K562 (cell line): ENCODE measurements around the gene OMG. TPM values are rescaled to one million over a fixed set of nuclear protein-coding genes. Genes with fewer than 3 reads are reported as not detected.

Experiments
- ATAC-seq: fragments of 200-7000 bp; cut with Tn5 transposase; 3 replicates; pipeline ENCODE4 v1.9.1; 2020; ENCODE audit warnings: moderate library complexity
- BruUV-seq: library from RNA; stranded (reverse); fragments of 400-500 nt; replicated peaks from 2 replicates; lab custom pipeline; 2021; lab: Mats Ljungman, UMichigan
- CTCF ChIA-PET: fragments of 300-600 bp; formaldehyde crosslinking; extraction: SDS; loops from one replicate; lab custom pipeline; 2021; ENCODE audit warnings: low intra/inter-chr PET ratio; lab: Yijun Ruan, JAX
- POLR2A ChIA-PET: fragments of 300-600, 350-650 bp; sonication (Branson Sonifier 250); formaldehyde crosslinking; extraction: SDS; loops from one replicate; lab custom pipeline; 2021; ENCODE audit warnings: antibody characterized with exemption, inconsistent platforms; lab: Yijun Ruan, JAX
- DNase-seq, 4 experiments: peaks; one replicate each; pipeline versions ENCODE4 v3.0.0 to v3.0.0-alpha.2; 2011 to 2018; ENCODE audit warnings: low spot score in 3 of 4, mixed read lengths in 3 of 4; ENCODE audit errors: extremely low read depth in 1 of 4
- FAIRE-seq: peaks from 2 replicates; lab custom pipeline; 2011; peaks lifted over from hg19 to GRCh38; lab: Jason Lieb, UNC
- H2AFZ ChIP-seq: 2 replicates; pipeline ENCODE4 v1.6.0; 2011; ENCODE audit warnings: low read depth, low read length, control low read depth, inconsistent platforms
- H3K27ac ChIP-seq: fragments of 200-600 bp; 3 replicates; pipeline ENCODE4 v1.8.0; 2011; ENCODE audit warnings: low read depth, mild to moderate bottlenecking, control low read depth, inconsistent platforms, low read length, moderate library complexity, mixed read lengths; ENCODE audit errors: extremely low read depth
- H3K27me3 ChIP-seq, 2 experiments: fragments of 300-600 bp in 1 of 2; 2 replicates in 1 of 2; 3 replicates in 1 of 2; pipeline versions ENCODE4 v1.6.0 to v1.8.0; 2011; ENCODE audit warnings: inconsistent platforms in 2 of 2, low read length in 2 of 2, mild to moderate bottlenecking in 1 of 2, mixed read lengths in 1 of 2, moderate library complexity in 1 of 2; ENCODE audit not compliant: control insufficient read depth in 2 of 2, insufficient read depth in 2 of 2
- H3K36me3 ChIP-seq: fragments of 300-600 bp; 3 replicates; pipeline ENCODE4 v1.8.0; 2011; ENCODE audit warnings: mild to moderate bottlenecking, low read length, inconsistent platforms; ENCODE audit not compliant: control insufficient read depth, insufficient read depth
- H3K4me1 ChIP-seq, 2 experiments: fragments of 200-600 bp in 1 of 2; replicated peaks in 1 of 2; 2 replicates in 1 of 2; 3 replicates in 1 of 2; pipeline versions ENCODE4 v1.5.1 to v1.8.0; 2011; ENCODE audit warnings: inconsistent platforms in 2 of 2, low read length in 2 of 2, mild to moderate bottlenecking in 1 of 2, mixed read lengths in 1 of 2, moderate library complexity in 1 of 2; ENCODE audit not compliant: control insufficient read depth in 2 of 2, insufficient read depth in 2 of 2
- H3K4me2 ChIP-seq: 2 replicates; pipeline ENCODE4 v1.6.1; 2011; ENCODE audit warnings: low read length, control low read depth, inconsistent platforms, mixed read lengths; ENCODE audit not compliant: insufficient read depth
- H3K4me3 ChIP-seq: fragments of 200-600 bp; sonication (generic), shearing (Covaris generic); 2 replicates; pipeline ENCODE4 v1.5.1; 2016; ENCODE audit warnings: control low read depth, inconsistent platforms
- H3K79me2 ChIP-seq: fragments of 200-600 bp; 3 replicates; pipeline ENCODE4 v1.8.0; 2011; ENCODE audit warnings: low read length, inconsistent platforms; ENCODE audit not compliant: control insufficient read depth, insufficient read depth
- H3K9ac ChIP-seq, 2 experiments: 2 replicates each; pipeline versions ENCODE4 v1.6.0 to v1.6.1; 2011; ENCODE audit warnings: low read depth in 2 of 2, low read length in 2 of 2, control low read depth in 1 of 2, inconsistent platforms in 1 of 2, mild to moderate bottlenecking in 1 of 2, mixed read lengths in 1 of 2; ENCODE audit not compliant: insufficient read depth in 1 of 2
- H3K9me1 ChIP-seq: one replicate; pipeline ENCODE4 v1.6.0; 2011; ENCODE audit warnings: inconsistent platforms, mild to moderate bottlenecking, low read length, moderate library complexity; ENCODE audit not compliant: control insufficient read depth, insufficient read depth
- H3K9me3 ChIP-seq: replicated peaks from 2 replicates; pipeline ENCODE4 v1.5.1; 2011; ENCODE audit warnings: low read depth, low read length, inconsistent platforms; ENCODE audit not compliant: control insufficient read depth, insufficient read depth
- H4K20me1 ChIP-seq: replicated peaks from 2 replicates; pipeline ENCODE4 v1.6.1; 2011; ENCODE audit warnings: low read length, inconsistent platforms, mixed read lengths; ENCODE audit not compliant: control insufficient read depth, insufficient read depth
- C11orf30 ChIP-seq: fragments of 450-650 bp; IDR thresholded peaks from 2 replicates; pipeline ENCODE4 v1.6.1; 2016; ENCODE audit warnings: low read depth, mild to moderate bottlenecking
- CBFB ChIP-seq: sonication (generic); formaldehyde crosslinking; IDR thresholded peaks from 2 replicates; pipeline ENCODE4 v1.4.0; 2020; ENCODE audit warnings: mild to moderate bottlenecking, missing genetic modification reagents
- SLC30A9 ChIP-seq: fragments of 250-450 bp; sonication (Bioruptor Pico); IDR thresholded peaks from 2 replicates; pipeline ENCODE4 v1.8.0; 2022; ENCODE audit warnings: mild to moderate bottlenecking, moderate library complexity
- WGBS: fragments of 100-300 bp; shearing (Covaris generic); methylation state at CpG from one replicate; pipeline ENCODE4 v1.1.6; 2016; ENCODE audit warnings: low coverage, mixed read lengths; ENCODE audit not compliant: insufficient coverage; ENCODE audit errors: missing lambda C conversion rate; 5-methylcytosine and 5-hydroxymethylcytosine counted together
- in situ Hi-C: fragments of 300-500 bp; cut with MboI; formaldehyde crosslinking; loops from 4 replicates; pipeline ENCODE4 v1.15.0; 2018; ENCODE audit warnings: inconsistent platforms, mixed read lengths
- intact Hi-C: fragments of 100-400 bp; cut with micrococcal nuclease; formaldehyde crosslinking; loops from 2 replicates; pipeline ENCODE4 v1.14.2; 2022
- polyA plus RNA-seq, 8 experiments: library from polyadenylated mRNA; depleted of rRNA in 4 of 8; stranded (reverse) in 5 of 8; unstranded in 3 of 8; fragments of >200 nt; fragmentation: Nextera tagmentation in 2 of 8; fragmentation: Illumina TruSeq in 1 of 8; extraction: Ambion mirVana in 2 of 8; extraction: Trizol in 1 of 8; gene quantifications; 2 replicates each; pipeline versions ENCODE4 v1.2.1 to v1.2.3, GENCODE V29; 2011 to 2014; ENCODE audit warnings: inconsistent platforms in 1 of 8, missing spikeins in 1 of 8
- total RNA-seq, 7 experiments: library from RNA; depleted of rRNA in 6 of 7; stranded (reverse); fragments of >200 nt in 6 of 7; fragmentation: Illumina TruSeq in 2 of 7; extraction: Trizol in 2 of 7; gene quantifications; 2 replicates each; pipeline versions ENCODE4 v1.2.1 to v1.2.3, GENCODE V29; 2011 to 2021; ENCODE audit warnings: low replicate concordance in 1 of 7
- TF ChIP-seq, protein P1 (sequence below): sonication (generic); formaldehyde crosslinking; IDR thresholded peaks from 2 replicates; pipeline ENCODE4 v1.9.0; 2022; ENCODE audit warnings: mild to moderate bottlenecking, missing genetic modification reagents

Gene OMG
- total and polyA plus RNA-seq, 9 of the 15 experiments (the other 6 are each of a cell fraction or from before 2014, with no cell fraction given) = 0.41 TPM; not detected in 8

DNA sequence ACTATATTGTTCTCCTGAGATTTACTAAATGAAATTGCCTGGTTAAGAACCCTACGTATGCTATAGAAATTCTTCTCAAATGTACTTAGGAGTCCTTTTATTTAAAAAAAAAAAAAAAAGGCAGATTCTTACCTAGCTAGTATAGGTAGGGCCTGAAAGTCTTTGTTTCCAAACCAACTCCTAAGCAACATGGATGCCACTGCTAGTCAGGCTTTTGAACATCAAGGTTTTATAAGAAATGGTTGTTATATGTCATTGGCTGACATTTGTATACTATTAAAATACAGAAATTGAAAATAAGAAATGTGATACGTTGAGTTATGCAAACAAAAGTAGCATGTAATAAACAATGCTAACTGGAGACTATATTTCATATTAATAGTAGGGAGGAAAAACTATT lies 23.2 kb upstream of the OMG start:
- H3K36me3 ChIP-seq = peaks cover 1% of the 10 kb centered on the region; the same call in 1 of the 3 replicates
- H3K27me3 ChIP-seq = no peaks in the 10 kb centered on the region
- H2AFZ ChIP-seq = no peak overlapping the region
- in situ Hi-C loops (no loop called here), intact Hi-C loops (no loop called here)
- no peak overlapping the region for H3K9ac ChIP-seq
- no TSS peak for BruUV-seq
- no peak for TF ChIP-seq CBFB
- no peak for TF ChIP-seq SLC30A9 (CRISPR knock-in tag)
- TF ChIP-seq, protein P1, sequence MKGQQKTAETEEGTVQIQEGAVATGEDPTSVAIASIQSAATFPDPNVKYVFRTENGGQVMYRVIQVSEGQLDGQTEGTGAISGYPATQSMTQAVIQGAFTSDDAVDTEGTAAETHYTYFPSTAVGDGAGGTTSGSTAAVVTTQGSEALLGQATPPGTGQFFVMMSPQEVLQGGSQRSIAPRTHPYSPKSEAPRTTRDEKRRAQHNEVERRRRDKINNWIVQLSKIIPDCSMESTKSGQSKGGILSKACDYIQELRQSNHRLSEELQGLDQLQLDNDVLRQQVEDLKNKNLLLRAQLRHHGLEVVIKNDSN = no peak
- TF ChIP-seq C11orf30 = no peak
- H3K79me2 ChIP-seq = no peaks in the 10 kb centered on the region
- no peak overlapping the region for H3K4me2 ChIP-seq
- H4K20me1 ChIP-seq = no peaks in the 10 kb centered on the region
- H3K4me3 ChIP-seq = no peak overlapping the region
- no peak for DNase-seq
- CTCF ChIA-PET = no interaction called here
- WGBS = 94% methylated on average over 2 of the region's 2 CpGs
- H3K9me1 ChIP-seq = no peaks in the 10 kb centered on the region
- no peak for ATAC-seq
- POLR2A ChIA-PET = no interaction called here
- H3K9me3 ChIP-seq = no peaks in the 10 kb centered on the region
- H3K27ac ChIP-seq = no peak overlapping the region
- peaks cover 0 to 14% of the 10 kb centered on the region in 2 experiments; a peak in 3 of 5 replicates for H3K4me1 ChIP-seq
- no peak for FAIRE-seq
